A549 (cell line): ENCODE measurements around the gene MEGF6. TPM values are rescaled to one million over a fixed set of nuclear protein-coding genes. Genes with fewer than 3 reads are reported as not detected.
A peak's percentile ranks its signal among the peaks of the same experiment; 100 is the strongest.

ENCODE experiments used
- ATAC-seq, 2 experiments: fragments of 200-7000 bp in 1 of 2; fragments of >200 bp in 1 of 2; cut with Nextera tagmentation in 1 of 2; cut with Tn5 transposase in 1 of 2; 3 replicates each; pipeline versions ENCODE4 v1.8.0 to v1.9.1; 2018 to 2020; ENCODE audit warnings: mild to moderate bottlenecking in 1 of 2, moderate library complexity in 1 of 2
- CTCF ChIA-PET: fragments of 300-600 bp; sonication (Branson Sonifier 250); formaldehyde crosslinking; extraction: SDS; loops from one replicate; lab custom pipeline; 2021; ENCODE audit warnings: antibody characterized with exemption, inconsistent platforms; lab: Yijun Ruan, JAX
- POLR2A ChIA-PET: fragments of 350-600 bp; formaldehyde crosslinking; extraction: SDS; loops from one replicate; lab custom pipeline; 2021; ENCODE audit warnings: antibody characterized with exemption, inconsistent platforms; lab: Yijun Ruan, JAX
- DNase-seq, 2 experiments: peaks; one replicate each; pipeline versions ENCODE4 v3.0.0 to v3.0.0-alpha.2; 2011 to 2016; ENCODE audit warnings: low read depth in 1 of 2, low spot score in 1 of 2
- FAIRE-seq: peaks from 2 replicates; lab custom pipeline; 2011; peaks lifted over from hg19 to GRCh38; lab: Jason Lieb, UNC
- H3K27ac ChIP-seq, 2 experiments: fragments of >200 bp; sonication (Bioruptor Twin); formaldehyde crosslinking; 3 replicates each; pipeline ENCODE4 v1.5.1; 2016 to 2017
- H3K4me1 ChIP-seq: fragments of >200 bp; sonication (Bioruptor Twin); formaldehyde crosslinking; 3 replicates; pipeline ENCODE4 v1.6.1; 2016
- H3K4me2 ChIP-seq: fragments of >200 bp; sonication (Bioruptor Twin); formaldehyde crosslinking; 3 replicates; pipeline ENCODE4 v1.6.1; 2016
- H3K4me3 ChIP-seq: fragments of >200 bp; sonication (Bioruptor Twin); formaldehyde crosslinking; 3 replicates; pipeline ENCODE4 v1.5.1; 2016
- H3K9me3 ChIP-seq: fragments of >200 bp; sonication (Bioruptor Twin); formaldehyde crosslinking; 3 replicates; pipeline ENCODE4 v1.6.1; 2016
- BHLHE40 ChIP-seq: IDR thresholded peaks from 2 replicates; pipeline ENCODE4 v1.6.1; 2012; ENCODE audit warnings: low read depth, low read length, inconsistent platforms
- EHMT2 ChIP-seq: fragments of 200-600 bp; sonication (generic); IDR thresholded peaks from 2 replicates; pipeline ENCODE4 v1.6.1; 2016; ENCODE audit warnings: antibody characterized with exemption, low read depth, mild to moderate bottlenecking, moderate library complexity
- ESRRA ChIP-seq: fragments of 150-350 bp; IDR thresholded peaks from 2 replicates; pipeline ENCODE4 v1.6.1; 2014; ENCODE audit warnings: mild to moderate bottlenecking, low read length, borderline replicate concordance
- FOXS1 ChIP-seq: fragments of 250-450 bp; sonication (Bioruptor Pico); IDR thresholded peaks from 2 replicates; pipeline ENCODE4 v1.5.0; 2020; ENCODE audit warnings: mild to moderate bottlenecking, moderate library complexity
- GATA3 ChIP-seq: IDR thresholded peaks from 2 replicates; pipeline ENCODE4 v1.6.1; 2012; ENCODE audit warnings: borderline replicate concordance
- HOXB5 ChIP-seq: fragments of 250-450 bp; sonication (Bioruptor Pico); IDR thresholded peaks from 2 replicates; pipeline ENCODE4 v1.5.0; 2020; ENCODE audit warnings: mild to moderate bottlenecking, moderate library complexity
- JUN ChIP-seq, 2 experiments: fragments of >200 bp; sonication (Bioruptor Twin); formaldehyde crosslinking; IDR thresholded peaks; 2 replicates in 1 of 2; 3 replicates in 1 of 2; pipeline ENCODE4 v1.6.1; 2016 to 2017
- NFE2L2 ChIP-seq: fragments of 150-350 bp; conservative IDR thresholded peaks from 2 replicates; pipeline ENCODE4 v1.6.1; 2014; ENCODE audit warnings: low read length
- PHF8 ChIP-seq: fragments of 200-600 bp; sonication (generic); IDR thresholded peaks from 2 replicates; pipeline ENCODE4 v1.6.1; 2016; ENCODE audit warnings: low read depth, mild to moderate bottlenecking, antibody characterized with exemption, moderate library complexity, borderline replicate concordance
- RFX5 ChIP-seq: fragments of 450-650 bp; IDR thresholded peaks from 2 replicates; pipeline ENCODE4 v1.7.1; 2014; ENCODE audit warnings: antibody characterized with exemption, mild to moderate bottlenecking, moderate library complexity
- RNF2 ChIP-seq: fragments of 200-600 bp; sonication (generic); IDR thresholded peaks from 2 replicates; pipeline ENCODE4 v1.6.1; 2016; ENCODE audit warnings: low read depth, mild to moderate bottlenecking, antibody characterized with exemption, moderate library complexity, borderline replicate concordance
- TFCP2L1 ChIP-seq: fragments of 250-450 bp; sonication (Bioruptor Pico); IDR thresholded peaks from 2 replicates; pipeline ENCODE4 v1.5.0; 2021; ENCODE audit warnings: mild to moderate bottlenecking
- ZC3H11A ChIP-seq: fragments of 450-650 bp; IDR thresholded peaks from 2 replicates; pipeline ENCODE4 v1.6.1; 2014; ENCODE audit warnings: antibody characterized with exemption, mild to moderate bottlenecking
- ZFP36 ChIP-seq: fragments of 450-650 bp; IDR thresholded peaks from 2 replicates; pipeline ENCODE4 v1.6.1; 2014; ENCODE audit warnings: borderline replicate concordance; ENCODE audit not compliant: partially characterized antibody
- ZNF302 ChIP-seq: fragments of 250-450 bp; sonication (Bioruptor Pico); IDR thresholded peaks from 2 replicates; pipeline ENCODE4 v1.9.0; 2021; ENCODE audit warnings: inconsistent platforms, mild to moderate bottlenecking, moderate library complexity
- WGBS: methylation state at CpG from one replicate; pipeline ENCODE4 v1.1.6; 2017; ENCODE audit errors: missing lambda C conversion rate; 5-methylcytosine and 5-hydroxymethylcytosine counted together
- polyA plus RNA-seq, 4 experiments: library from polyadenylated mRNA; depleted of rRNA in 3 of 4; stranded (reverse); fragments of >200 nt; fragmentation: RNase III in 1 of 4; extraction: RNeasy Plus Mini Kit Qiagen cat#74134 plus additional on column Dnase treatment in 1 of 4; gene quantifications; 2 replicates in 3 of 4; 3 replicates in 1 of 4; pipeline ENCODE4 v1.2.3, GENCODE V29; 2011 to 2017
- TF ChIP-seq, protein P1 (sequence below): fragments of 200-600 bp; sonication (generic); IDR thresholded peaks from 2 replicates; pipeline ENCODE4 v1.6.1; 2016; ENCODE audit warnings: antibody characterized with exemption, mild to moderate bottlenecking, moderate library complexity
- TF ChIP-seq, protein P2 (sequence below): IDR thresholded peaks from 2 replicates; pipeline ENCODE4 v1.6.1; 2012
- TF ChIP-seq, protein P3 (sequence below): fragments of 150-350 bp; IDR thresholded peaks from 2 replicates; pipeline ENCODE4 v1.6.1; 2014; ENCODE audit warnings: low read depth, mild to moderate bottlenecking, low read length
- TF ChIP-seq, protein P4 (sequence below): fragments of 250-450 bp; sonication (Bioruptor Pico); IDR thresholded peaks from 2 replicates; pipeline ENCODE4 v1.5.0; 2020; ENCODE audit warnings: low read depth, mild to moderate bottlenecking, moderate library complexity

The MEGF6 gene
- polyA plus RNA-seq, 2 of the 4 experiments (the other 2 are of a cell fraction) = 0.66 to 13.7 TPM

DNA sequence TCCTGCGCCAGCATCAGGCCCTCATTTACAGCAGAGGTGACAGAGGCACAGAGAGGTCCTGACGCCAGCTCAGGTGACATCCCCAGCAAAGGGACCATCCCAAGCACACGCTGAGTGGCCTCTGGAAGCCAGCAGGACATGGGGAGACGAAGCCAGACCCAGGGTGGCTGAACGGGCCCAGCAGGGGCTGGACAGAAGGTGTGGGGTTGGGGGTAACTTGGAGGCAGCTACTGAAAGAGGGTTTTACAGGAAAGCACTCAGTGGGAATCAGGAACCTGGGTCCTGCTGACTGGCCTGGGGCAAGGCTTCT is 158.5 kb downstream of the MEGF6 start:
- Histone ChIP-seq H3K9me3 (no peaks in the 10 kb centered on the region), H3K4me3 (no peak overlapping the region), H3K27ac (no peak overlapping the region; a peak in 1 of 6 replicates), H3K4me2 (no peak overlapping the region), H3K4me1 (peaks cover 9% of the 10 kb centered on the region; the same call in 1 of the 3 replicates)
- CTCF ChIA-PET = interaction anchor here (0.6 to 3.9 kb wide), 56 partner anchors 8 to 1018 kb away, joined by 3 to 102 read pairs (median 5); partner anchors contain the start of genes ACTRT2, TPRG1L and WRAP73
- no CpG with 5 or more reads among the region's 5 CpGs for WGBS
- TF ChIP-seq, protein P1, sequence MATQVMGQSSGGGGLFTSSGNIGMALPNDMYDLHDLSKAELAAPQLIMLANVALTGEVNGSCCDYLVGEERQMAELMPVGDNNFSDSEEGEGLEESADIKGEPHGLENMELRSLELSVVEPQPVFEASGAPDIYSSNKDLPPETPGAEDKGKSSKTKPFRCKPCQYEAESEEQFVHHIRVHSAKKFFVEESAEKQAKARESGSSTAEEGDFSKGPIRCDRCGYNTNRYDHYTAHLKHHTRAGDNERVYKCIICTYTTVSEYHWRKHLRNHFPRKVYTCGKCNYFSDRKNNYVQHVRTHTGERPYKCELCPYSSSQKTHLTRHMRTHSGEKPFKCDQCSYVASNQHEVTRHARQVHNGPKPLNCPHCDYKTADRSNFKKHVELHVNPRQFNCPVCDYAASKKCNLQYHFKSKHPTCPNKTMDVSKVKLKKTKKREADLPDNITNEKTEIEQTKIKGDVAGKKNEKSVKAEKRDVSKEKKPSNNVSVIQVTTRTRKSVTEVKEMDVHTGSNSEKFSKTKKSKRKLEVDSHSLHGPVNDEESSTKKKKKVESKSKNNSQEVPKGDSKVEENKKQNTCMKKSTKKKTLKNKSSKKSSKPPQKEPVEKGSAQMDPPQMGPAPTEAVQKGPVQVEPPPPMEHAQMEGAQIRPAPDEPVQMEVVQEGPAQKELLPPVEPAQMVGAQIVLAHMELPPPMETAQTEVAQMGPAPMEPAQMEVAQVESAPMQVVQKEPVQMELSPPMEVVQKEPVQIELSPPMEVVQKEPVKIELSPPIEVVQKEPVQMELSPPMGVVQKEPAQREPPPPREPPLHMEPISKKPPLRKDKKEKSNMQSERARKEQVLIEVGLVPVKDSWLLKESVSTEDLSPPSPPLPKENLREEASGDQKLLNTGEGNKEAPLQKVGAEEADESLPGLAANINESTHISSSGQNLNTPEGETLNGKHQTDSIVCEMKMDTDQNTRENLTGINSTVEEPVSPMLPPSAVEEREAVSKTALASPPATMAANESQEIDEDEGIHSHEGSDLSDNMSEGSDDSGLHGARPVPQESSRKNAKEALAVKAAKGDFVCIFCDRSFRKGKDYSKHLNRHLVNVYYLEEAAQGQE = no peak
- FAIRE-seq (no peak), DNase-seq (no peak), ATAC-seq (peak in 1 of 2 experiments; percentile 6; a peak in 2 of 6 replicates)
- POLR2A ChIA-PET = interaction anchor here (0.6 to 1.1 kb wide), 4 partner anchors 29 to 170 kb away, joined by 3 to 4 read pairs (median 3); no protein-coding TSS in a partner anchor

DNA sequence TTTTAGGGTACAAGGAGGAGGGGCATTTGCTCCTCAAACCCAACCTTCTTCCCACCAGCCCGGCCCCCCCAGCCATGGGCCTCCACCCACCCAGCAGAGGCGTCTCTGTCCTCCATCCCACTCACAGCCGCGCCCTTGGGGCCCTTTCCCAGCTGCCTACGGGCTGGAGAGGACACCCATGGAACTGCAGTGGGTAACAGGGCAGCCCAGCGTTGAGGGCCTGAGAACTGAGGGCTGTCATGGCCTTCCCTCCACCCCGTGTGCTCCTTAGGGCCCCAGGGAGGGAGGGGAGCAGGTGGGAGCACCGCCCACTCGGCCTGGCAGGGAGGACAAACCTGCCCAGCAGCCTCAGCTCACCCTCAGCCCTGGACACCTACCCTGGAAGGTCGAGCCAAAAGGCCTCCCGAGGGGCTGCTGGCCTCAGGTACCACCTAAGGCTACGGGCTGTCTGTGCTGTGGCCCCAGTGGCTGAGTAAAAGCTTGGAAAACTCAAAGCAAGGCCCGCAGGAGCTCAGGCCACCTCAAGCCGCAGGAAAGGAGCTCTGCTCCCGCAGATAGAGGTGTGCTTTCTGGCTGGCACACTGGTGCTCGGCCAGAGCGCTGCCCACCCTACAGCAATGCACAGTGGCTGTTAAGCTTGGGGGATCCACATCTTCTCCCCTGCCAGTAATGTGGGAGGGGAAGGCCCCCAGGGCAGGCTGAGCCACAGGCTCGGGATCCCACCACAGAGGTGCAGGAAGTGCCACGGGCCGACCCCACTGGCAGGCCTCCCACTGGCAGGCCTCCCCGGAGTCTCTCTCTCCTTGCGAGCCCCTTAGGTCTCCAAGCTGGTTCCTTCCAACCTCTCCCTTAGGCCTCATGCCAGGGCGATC is 159.1 kb downstream of the MEGF6 start:
- no peak overlapping the region for H3K4me3 ChIP-seq
- FAIRE-seq (no peak), ATAC-seq (no peak), DNase-seq (no peak)
- TF ChIP-seq, protein P2, sequence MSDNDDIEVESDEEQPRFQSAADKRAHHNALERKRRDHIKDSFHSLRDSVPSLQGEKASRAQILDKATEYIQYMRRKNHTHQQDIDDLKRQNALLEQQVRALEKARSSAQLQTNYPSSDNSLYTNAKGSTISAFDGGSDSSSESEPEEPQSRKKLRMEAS = no peak
- TF ChIP-seq NFE2L2 = no peak
- TF ChIP-seq, protein P3, sequence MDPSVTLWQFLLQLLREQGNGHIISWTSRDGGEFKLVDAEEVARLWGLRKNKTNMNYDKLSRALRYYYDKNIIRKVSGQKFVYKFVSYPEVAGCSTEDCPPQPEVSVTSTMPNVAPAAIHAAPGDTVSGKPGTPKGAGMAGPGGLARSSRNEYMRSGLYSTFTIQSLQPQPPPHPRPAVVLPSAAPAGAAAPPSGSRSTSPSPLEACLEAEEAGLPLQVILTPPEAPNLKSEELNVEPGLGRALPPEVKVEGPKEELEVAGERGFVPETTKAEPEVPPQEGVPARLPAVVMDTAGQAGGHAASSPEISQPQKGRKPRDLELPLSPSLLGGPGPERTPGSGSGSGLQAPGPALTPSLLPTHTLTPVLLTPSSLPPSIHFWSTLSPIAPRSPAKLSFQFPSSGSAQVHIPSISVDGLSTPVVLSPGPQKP = no peak
- no peak for TF ChIP-seq RFX5
- no peak for TF ChIP-seq RNF2
- no peak for TF ChIP-seq TFCP2L1 (CRISPR knock-in tag)
- 51% methylated on average over 7 of the region's 23 CpGs for WGBS
- no peak overlapping the region for H3K4me2 ChIP-seq
- CTCF ChIA-PET = interaction anchor here (0.6 to 3.9 kb wide), 53 partner anchors 8 to 431 kb away, joined by 3 to 102 read pairs (median 5); partner anchors contain the start of genes ACTRT2, TPRG1L and WRAP73
- H3K27ac ChIP-seq = no peak overlapping the region
- no peaks in the 10 kb centered on the region for H3K9me3 ChIP-seq
- peaks cover 9% of the 10 kb centered on the region; the same call in 1 of the 3 replicates for H3K4me1 ChIP-seq
- POLR2A ChIA-PET = interaction anchor here (0.6 to 1.1 kb wide), 4 partner anchors 30 to 171 kb away, joined by 3 to 4 read pairs (median 3); no protein-coding TSS in a partner anchor

DNA sequence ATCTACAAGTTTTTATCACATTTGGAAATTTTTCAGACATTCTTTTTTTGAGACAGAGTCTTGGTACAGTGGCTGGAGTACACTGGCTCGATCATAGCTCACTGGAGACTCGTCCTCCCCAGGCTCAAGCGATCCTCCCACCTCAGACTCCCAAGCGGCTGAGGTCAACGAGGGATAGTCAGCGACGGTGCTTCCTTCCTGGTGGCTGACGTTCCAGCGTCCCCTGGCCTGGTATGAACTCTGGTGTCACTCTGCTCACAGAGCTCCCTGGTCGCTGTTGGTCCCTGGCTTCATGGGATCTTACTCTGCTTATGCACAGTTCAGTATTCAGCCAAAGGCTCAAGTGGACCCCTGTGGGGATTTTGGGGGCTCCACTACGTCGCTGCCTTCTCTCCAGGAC is 160.3 kb downstream of the MEGF6 start:
- ChIA-PET CTCF (interaction anchor here (0.9 to 3.9 kb wide), 4 partner anchors 21 to 841 kb away, joined by 3 to 102 read pairs (median 4); partner anchors contain the start of gene TPRG1L), POLR2A (no interaction called here)
- no peak overlapping the region for H3K27ac ChIP-seq
- DNase-seq (no peak), ATAC-seq (no peak)
- H3K4me2 ChIP-seq = no peak overlapping the region
- H3K4me3 ChIP-seq = no peak overlapping the region
- WGBS = 62% methylated on average over 8 of the region's 12 CpGs
- H3K9me3 ChIP-seq = no peaks in the 10 kb centered on the region; the same call in 2 of the 3 replicates
- TF ChIP-seq ZFP36 (no peak), FOXS1 (CRISPR knock-in tag) (no peak), HOXB5 (CRISPR knock-in tag) (no peak), EHMT2 (no peak), ZNF302 (CRISPR knock-in tag) (no peak), ZC3H11A (no peak), GATA3 (no peak), ESRRA (no peak), BHLHE40 (no peak), JUN (IDR thresholded peaks at IDR 0.05) (no peak), RNF2 (no peak), PHF8 (no peak)
- TF ChIP-seq, protein P4, sequence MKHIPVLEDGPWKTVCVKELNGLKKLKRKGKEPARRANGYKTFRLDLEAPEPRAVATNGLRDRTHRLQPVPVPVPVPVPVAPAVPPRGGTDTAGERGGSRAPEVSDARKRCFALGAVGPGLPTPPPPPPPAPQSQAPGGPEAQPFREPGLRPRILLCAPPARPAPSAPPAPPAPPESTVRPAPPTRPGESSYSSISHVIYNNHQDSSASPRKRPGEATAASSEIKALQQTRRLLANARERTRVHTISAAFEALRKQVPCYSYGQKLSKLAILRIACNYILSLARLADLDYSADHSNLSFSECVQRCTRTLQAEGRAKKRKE (CRISPR knock-in tag) = no peak
- TF ChIP-seq, protein P1 = no peak
- TF ChIP-seq, all 56 proteins: peak for 0
- no peak for FAIRE-seq
- peaks cover 9% of the 10 kb centered on the region; the same call in 1 of the 3 replicates for H3K4me1 ChIP-seq
